ENCODE measurements around the gene TOR1AIP2. TPM values are rescaled to one million over a fixed set of nuclear protein-coding genes. Genes with fewer than 3 reads are reported as not detected.

The TOR1AIP2 gene
- total RNA-seq, 1 experiment from 2014 or later, result 100 TPM

DNA sequence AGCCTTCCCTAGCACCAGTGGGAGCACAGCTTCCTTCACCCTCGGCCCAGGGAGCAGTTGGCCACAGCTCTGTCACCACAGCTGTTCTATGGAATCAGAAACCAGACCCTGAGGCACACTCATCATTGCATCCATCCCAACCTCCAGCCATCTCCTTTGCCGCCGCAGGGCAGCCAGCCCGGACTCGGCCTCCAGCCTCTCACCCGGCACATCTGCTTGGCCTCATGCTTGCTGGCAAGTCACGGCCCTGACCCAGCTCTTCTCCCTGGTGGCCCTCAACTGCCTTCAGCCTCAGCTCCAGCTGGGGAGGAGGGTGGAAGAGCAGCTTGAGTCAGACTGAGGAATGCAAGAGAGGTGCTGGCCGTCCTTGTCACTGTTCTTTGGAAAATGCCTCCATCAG lies 59.8 kb downstream of the TOR1AIP2 start:
- TF ChIP-seq EZH2 (IDR thresholded peaks at IDR 0.05; ENCODE audit: borderline replicate concordance, low read depth, low read length, poor library complexity, severe bottlenecking), result no peak
- TF ChIP-seq, protein P1, sequence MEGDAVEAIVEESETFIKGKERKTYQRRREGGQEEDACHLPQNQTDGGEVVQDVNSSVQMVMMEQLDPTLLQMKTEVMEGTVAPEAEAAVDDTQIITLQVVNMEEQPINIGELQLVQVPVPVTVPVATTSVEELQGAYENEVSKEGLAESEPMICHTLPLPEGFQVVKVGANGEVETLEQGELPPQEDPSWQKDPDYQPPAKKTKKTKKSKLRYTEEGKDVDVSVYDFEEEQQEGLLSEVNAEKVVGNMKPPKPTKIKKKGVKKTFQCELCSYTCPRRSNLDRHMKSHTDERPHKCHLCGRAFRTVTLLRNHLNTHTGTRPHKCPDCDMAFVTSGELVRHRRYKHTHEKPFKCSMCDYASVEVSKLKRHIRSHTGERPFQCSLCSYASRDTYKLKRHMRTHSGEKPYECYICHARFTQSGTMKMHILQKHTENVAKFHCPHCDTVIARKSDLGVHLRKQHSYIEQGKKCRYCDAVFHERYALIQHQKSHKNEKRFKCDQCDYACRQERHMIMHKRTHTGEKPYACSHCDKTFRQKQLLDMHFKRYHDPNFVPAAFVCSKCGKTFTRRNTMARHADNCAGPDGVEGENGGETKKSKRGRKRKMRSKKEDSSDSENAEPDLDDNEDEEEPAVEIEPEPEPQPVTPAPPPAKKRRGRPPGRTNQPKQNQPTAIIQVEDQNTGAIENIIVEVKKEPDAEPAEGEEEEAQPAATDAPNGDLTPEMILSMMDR (conservative IDR thresholded peaks at IDR 0.05; ENCODE audit: low read depth, low read length), result no peak
- POLR2A ChIA-PET (ENCODE audit: low non-redundant PET), result no interaction called here
- H3K27me3 ChIP-seq (replicated peaks; ENCODE audit: insufficient read depth, low read depth, low read length, poor library complexity), result peaks cover 5% of the 10 kb centered on the region
- no peak overlapping the region for H3K4me3 ChIP-seq (ENCODE audit: low read depth, low read length, poor library complexity, severe bottlenecking)
- no peak for DNase-seq (ENCODE audit: low spot score)
- H3K27ac ChIP-seq (ENCODE audit: low read depth, low read length, poor library complexity, severe bottlenecking), result no peak overlapping the region
- BruUV-seq (replicated peaks), result no TSS peak
- intact Hi-C loops (cut with micrococcal nuclease; ENCODE audit: unreplicated experiment), result loop anchor here (10.0 kb wide), 1 partner anchor 233 kb away; no protein-coding TSS in a partner anchor
- no peaks in the 10 kb centered on the region for H3K36me3 ChIP-seq (ENCODE audit: insufficient read depth, low read length, poor library complexity, severe bottlenecking)
- CTCF ChIA-PET, result interaction anchor here (0.5 to 1.2 kb wide), 3 partner anchors 8 to 112 kb away, joined by 3 to 15 read pairs (median 4); no protein-coding TSS in a partner anchor
- no peaks in the 10 kb centered on the region for H3K9me3 ChIP-seq (ENCODE audit: low read depth, low read length, poor library complexity, severe bottlenecking)
- H3K4me1 ChIP-seq (ENCODE audit: insufficient read depth, low read length, poor library complexity, severe bottlenecking), result no peaks in the 10 kb centered on the region

DNA sequence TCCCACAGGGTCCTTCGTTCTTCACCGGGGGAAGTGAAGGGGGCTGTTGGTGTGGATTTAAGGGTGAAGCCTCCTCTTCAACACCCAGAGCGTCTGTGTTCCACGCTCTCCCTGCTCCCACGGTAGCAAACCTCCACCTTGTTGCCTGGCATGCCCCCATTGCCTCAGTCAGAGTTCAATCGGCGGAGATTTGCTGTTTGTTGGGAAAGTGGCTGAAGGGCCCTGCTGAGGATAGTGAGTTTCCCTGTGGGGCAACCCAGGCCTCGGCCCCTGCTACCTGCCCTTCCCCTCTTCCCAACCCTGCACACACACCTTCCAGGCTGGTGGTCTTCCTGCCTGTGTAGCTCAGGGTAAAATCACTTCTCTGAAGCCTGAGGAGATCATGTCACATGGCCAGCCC lies 60.5 kb downstream of the TOR1AIP2 start:
- TF ChIP-seq EZH2 (IDR thresholded peaks at IDR 0.05; ENCODE audit: borderline replicate concordance, low read depth, low read length, poor library complexity, severe bottlenecking), result no peak
- Histone ChIP-seq H3K9me3 (ENCODE audit: low read depth, low read length, poor library complexity, severe bottlenecking) (no peaks in the 10 kb centered on the region), H3K36me3 (ENCODE audit: insufficient read depth, low read length, poor library complexity, severe bottlenecking) (no peaks in the 10 kb centered on the region), H3K4me3 (ENCODE audit: low read depth, low read length, poor library complexity, severe bottlenecking) (no peak overlapping the region), H3K27me3 (replicated peaks; ENCODE audit: insufficient read depth, low read depth, low read length, poor library complexity) (peaks cover 9% of the 10 kb centered on the region), H3K4me1 (ENCODE audit: insufficient read depth, low read length, poor library complexity, severe bottlenecking) (no peaks in the 10 kb centered on the region), H3K27ac (ENCODE audit: low read depth, low read length, poor library complexity, severe bottlenecking) (no peak overlapping the region)
- DNase-seq (ENCODE audit: low spot score), result no peak
- ChIA-PET CTCF (interaction anchor here (0.5 to 1.2 kb wide), 2 partner anchors 7 to 19 kb away, joined by 4 to 15 read pairs; no protein-coding TSS in a partner anchor), POLR2A (ENCODE audit: low non-redundant PET) (no interaction called here)
- intact Hi-C loops (cut with micrococcal nuclease; ENCODE audit: unreplicated experiment), result loop anchor here (10.0 kb wide), 1 partner anchor 232 kb away; no protein-coding TSS in a partner anchor
- BruUV-seq (replicated peaks), result no TSS peak

DNA sequence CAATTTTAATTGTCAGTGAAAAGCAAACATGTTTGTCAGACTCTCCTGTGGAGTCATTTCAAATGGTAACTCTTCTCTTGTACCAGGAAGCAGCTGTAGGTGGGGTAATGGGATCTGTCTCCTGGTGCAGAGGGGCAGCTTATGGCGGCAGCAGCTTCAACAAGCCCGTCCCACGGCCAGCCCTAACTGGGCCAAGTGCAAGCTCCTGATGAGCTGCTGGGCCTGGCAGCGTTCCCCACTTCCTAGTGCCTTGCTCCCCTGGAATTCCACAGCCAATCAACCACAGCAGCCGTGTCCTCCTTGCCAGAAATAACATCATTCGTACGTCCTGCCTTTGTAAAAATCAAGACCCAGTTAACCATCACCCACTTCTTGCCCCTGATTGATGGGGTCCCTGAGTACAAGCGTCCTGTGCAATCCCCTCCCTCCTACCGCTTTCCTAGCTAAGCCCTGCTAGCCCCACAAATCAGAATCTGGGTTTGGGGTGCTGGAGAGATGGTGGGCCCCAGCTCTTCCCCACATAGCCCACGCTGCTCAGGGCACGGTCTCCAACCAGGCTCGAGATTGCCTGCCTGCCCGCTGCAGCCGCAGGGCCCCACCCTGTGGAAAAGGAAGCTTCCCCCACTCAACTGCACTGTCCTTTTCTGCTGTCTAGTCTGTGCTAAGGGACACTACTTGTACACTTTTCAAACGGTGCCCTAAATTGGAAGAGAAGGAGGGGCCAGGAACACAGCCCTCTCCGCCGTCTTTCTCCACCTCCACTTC lies 61.2 kb downstream of the TOR1AIP2 start:
- BruUV-seq (replicated peaks), result no TSS peak
- TF ChIP-seq, protein P1 (conservative IDR thresholded peaks at IDR 0.05; ENCODE audit: low read depth, low read length), result no peak
- no peak for TF ChIP-seq EZH2 (IDR thresholded peaks at IDR 0.05; ENCODE audit: borderline replicate concordance, low read depth, low read length, poor library complexity, severe bottlenecking)

More for the DNA sequence above, 61.2 kb downstream of the TOR1AIP2 start:
- peaks cover 16% of the 10 kb centered on the region for H3K27me3 ChIP-seq (replicated peaks; ENCODE audit: insufficient read depth, low read depth, low read length, poor library complexity)
- intact Hi-C loops (cut with micrococcal nuclease; ENCODE audit: unreplicated experiment), result loop anchor here (10.0 kb wide), 1 partner anchor 232 kb away; no protein-coding TSS in a partner anchor
- DNase-seq (ENCODE audit: low spot score), result no peak
- H3K36me3 ChIP-seq (ENCODE audit: insufficient read depth, low read length, poor library complexity, severe bottlenecking), result no peaks in the 10 kb centered on the region
- H3K4me1 ChIP-seq (ENCODE audit: insufficient read depth, low read length, poor library complexity, severe bottlenecking), result no peaks in the 10 kb centered on the region
- H3K9me3 ChIP-seq (ENCODE audit: low read depth, low read length, poor library complexity, severe bottlenecking), result no peaks in the 10 kb centered on the region
- H3K4me3 ChIP-seq (ENCODE audit: low read depth, low read length, poor library complexity, severe bottlenecking), result no peak overlapping the region
- ChIA-PET POLR2A (ENCODE audit: low non-redundant PET) (no interaction called here), CTCF (no interaction called here)
- H3K27ac ChIP-seq (ENCODE audit: low read depth, low read length, poor library complexity, severe bottlenecking), result no peak overlapping the region

Measured in A673 (cell line).